GM12874 (cell line): Measurements from ENCODE around the gene ALG14.

ENCODE experiments used
- TF ChIP-seq, protein P1 (sequence below): IDR thresholded peaks from 2 replicates; pipeline ENCODE4 v1.5.1; 2011; ENCODE audit warnings: low read depth, mild to moderate bottlenecking, control low read depth, low read length, moderate library complexity; ENCODE audit not compliant: insufficient read depth

Gene ALG14

DNA sequence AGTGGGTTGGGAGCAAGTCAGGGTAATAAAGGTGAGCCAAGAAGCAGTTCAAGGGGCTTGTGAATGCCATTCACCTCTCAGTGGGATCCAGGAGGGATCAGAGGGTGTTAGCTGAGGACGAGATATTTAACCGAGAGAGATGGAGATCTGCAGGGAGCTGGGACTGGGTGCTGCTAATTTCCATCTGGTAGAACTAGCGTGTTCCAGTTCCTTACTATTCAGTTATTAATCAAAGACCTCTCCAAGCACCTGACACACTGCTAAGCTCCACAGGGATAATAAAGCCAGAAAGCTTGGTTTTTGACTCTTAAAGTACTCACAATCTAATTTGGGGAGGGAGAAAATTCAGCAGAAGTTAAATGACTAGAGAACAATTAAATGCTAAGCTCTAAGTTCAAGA is 57.7 kb downstream of the ALG14 start:
- TF ChIP-seq, protein P1, sequence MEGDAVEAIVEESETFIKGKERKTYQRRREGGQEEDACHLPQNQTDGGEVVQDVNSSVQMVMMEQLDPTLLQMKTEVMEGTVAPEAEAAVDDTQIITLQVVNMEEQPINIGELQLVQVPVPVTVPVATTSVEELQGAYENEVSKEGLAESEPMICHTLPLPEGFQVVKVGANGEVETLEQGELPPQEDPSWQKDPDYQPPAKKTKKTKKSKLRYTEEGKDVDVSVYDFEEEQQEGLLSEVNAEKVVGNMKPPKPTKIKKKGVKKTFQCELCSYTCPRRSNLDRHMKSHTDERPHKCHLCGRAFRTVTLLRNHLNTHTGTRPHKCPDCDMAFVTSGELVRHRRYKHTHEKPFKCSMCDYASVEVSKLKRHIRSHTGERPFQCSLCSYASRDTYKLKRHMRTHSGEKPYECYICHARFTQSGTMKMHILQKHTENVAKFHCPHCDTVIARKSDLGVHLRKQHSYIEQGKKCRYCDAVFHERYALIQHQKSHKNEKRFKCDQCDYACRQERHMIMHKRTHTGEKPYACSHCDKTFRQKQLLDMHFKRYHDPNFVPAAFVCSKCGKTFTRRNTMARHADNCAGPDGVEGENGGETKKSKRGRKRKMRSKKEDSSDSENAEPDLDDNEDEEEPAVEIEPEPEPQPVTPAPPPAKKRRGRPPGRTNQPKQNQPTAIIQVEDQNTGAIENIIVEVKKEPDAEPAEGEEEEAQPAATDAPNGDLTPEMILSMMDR, result no peak

DNA sequence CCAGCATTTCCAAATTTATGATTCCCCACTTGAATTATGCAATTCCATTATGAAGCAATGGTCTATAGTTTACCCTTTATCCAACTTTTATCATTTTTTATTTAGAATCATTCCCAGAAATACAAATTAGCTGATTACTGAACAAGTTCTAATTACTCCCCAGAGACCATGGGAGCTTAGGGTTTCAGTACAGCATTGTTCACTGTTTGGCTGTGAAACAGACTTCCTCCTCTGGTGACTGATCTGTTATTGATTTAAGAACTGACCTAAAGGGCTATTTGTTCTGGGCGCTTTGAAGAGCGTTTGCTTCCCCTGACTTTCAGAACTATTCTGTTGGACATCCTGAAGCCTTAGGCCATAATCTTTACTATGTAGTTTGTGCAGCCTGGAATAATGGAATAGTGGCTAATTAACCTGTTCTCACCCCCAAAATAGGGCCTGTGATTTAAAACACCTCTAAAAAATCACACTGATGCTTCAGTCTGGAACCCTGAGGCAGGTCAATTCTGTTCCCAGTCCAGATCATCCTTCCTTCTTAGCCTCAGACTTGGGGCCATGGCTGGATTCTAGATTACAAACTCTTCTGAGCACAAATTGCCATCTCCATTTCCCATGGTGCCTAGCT is 58.7 kb downstream of the ALG14 start:
- TF ChIP-seq, protein P1, result no peak

DNA sequence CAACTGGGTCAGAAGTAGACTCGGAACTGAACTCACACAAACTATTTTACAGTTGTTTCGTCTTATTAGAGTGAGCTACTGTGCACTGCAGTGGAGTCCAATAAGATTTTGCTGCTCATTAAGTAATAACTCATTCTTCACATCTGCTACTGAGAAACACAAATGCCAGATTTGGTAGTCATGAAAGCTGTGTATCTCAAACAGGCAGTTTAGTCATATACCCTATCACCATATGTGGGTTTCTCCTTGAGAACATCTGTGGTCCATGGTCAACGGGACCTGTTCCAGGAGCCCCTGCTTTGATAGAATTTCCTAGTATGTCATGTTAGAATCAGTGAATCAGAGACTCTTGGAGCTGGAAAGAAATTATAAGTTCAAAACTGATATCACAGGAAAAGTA is 60.4 kb downstream of the ALG14 start:
- TF ChIP-seq, protein P1, result no peak

DNA sequence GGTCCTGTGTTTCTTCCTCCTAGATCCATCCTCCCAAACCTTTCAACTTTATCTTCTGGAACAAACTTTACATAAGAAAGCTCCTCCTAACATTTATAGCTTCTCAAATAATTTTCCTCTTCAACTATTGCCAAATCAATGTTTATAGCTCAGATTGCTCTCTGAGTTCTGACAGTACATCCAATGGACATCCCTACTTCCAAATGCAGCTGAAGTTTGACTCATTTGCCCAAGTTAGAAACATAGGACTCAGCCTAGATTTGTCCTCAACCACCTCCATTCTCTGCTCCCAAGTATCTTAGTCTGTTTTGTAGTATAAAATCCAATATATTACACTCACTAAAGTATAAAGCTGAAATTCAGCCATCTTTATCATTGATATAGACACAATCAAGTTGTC is 62.6 kb downstream of the ALG14 start:
- TF ChIP-seq, protein P1, result no peak

DNA sequence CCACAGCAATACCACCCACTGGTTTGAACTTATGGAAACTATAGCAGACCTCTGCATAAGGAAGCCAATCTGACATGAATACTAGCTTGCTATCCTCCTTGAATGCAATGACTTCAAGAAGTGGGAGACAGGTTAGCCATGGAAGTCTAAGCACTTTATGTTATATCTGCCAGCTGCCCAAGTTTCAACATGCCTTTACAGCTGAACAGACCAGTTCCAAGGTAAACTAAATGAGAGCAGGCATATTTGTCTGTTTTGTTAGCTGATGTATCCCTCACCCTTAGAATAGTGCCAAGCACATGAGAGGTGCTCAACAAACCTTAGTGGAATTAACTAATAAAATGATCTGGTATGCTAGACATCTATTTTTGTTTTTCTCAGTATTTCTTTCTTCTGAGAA is 65.1 kb downstream of the ALG14 start:
- TF ChIP-seq, protein P1, result no peak

DNA sequence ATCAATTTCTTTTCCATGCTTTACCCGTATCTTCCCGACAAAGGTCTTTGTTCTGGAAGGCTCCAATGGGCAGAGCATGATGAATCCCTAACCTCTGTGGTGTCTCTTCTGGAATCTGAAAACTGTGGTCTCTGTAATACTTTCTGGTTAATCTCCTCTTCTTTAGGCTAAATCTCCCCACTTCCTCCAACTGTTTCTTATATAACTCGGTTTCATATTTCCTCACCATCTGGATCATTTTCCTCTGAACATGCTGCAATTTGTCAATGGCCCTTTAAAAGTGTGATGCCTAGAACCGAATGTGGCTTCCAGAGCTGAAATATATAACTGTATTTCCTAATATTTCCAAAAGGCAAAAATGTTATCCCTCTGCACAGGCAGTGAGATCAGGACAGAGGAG is 66.1 kb downstream of the ALG14 start:
- TF ChIP-seq, protein P1, result no peak

DNA sequence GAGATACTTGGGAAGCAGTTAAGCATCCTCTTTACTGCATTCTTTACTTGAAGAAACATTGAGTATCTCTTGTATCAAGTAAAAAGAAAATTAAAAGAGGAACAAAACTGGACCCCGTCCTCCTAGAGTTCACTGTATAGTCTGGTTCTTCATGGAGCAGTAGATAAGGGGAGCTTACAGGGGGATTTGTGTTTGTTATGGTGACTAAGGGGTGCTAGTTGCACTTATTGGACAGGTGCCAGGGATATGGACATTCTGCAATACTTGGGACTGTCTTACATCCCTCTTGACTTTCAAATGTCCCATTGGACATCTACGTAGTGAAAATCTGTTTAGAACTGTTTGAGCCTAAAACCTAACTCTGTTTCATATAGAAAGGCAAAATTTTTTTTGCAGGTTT is 67.2 kb downstream of the ALG14 start:
- TF ChIP-seq, protein P1, result no peak

DNA sequence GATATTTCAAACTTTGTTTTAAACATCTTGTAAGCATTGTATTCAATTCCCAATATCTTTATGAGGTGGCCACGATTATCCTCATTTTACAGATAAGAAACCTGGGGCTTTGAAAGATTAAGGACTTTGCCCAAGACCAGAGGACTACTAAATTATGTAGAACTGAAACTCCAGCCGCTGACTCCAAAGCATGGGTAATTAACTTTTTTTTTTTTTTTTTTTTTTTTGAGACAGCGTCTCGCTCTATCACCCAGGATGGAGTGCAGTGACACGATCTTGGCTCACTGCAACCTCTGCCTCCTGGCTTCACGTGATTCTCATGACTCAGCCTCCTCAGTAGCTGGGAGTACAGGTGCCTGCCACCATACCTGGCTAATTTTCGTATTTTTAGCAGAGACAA is 68.7 kb downstream of the ALG14 start:
- TF ChIP-seq, protein P1, result no peak
